DMS153 (cell line): ENCODE data around the gene KIF26A.
A peak's percentile ranks its signal among the peaks of the same experiment; 100 is the strongest.

Experiments used
- DNase-seq: peaks from one replicate; lab custom pipeline; 2025; lab: John Stamatoyannopoulos, UW

KIF26A gene

DNA sequence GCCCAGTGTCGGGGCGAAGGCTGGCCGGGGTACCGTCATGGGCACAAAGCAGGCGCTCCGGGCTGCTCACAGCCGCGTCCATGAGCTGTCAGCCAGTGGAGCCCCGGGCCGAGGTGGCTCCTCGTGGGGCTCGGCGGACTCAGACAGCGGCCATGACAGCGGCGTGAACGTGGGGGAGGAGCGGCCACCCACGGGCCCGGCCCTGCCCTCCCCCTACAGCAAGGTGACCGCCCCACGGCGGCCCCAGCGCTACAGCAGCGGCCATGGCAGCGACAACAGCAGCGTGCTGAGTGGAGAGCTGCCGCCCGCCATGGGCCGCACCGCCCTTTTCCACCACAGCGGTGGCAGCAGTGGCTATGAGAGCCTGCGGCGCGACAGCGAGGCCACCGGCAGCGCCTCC is 39.0 kb downstream of the KIF26A start:
- DNase-seq: no peak

DNA sequence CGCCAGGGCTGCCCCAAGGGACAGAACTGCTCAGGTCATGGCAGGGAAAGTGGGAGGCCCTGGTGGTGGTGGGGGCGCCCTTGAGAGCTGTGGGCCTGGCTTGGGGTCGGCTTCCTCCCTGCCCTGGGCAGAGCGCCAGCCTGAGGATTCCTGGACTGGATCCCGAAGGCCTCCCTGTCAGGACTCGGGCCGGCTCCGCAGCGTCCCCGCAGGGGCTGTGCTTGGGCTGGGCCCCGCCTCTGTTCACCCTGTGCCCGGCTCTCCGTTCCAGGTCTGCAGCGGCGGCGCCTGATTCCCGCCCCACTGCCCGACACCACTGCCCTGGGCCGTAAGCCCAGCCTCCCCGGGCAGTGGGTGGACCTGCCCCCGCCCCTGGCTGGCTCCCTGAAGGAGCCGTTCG is 39.9 kb downstream of the KIF26A start:
- DNase-seq: no peak

DNA sequence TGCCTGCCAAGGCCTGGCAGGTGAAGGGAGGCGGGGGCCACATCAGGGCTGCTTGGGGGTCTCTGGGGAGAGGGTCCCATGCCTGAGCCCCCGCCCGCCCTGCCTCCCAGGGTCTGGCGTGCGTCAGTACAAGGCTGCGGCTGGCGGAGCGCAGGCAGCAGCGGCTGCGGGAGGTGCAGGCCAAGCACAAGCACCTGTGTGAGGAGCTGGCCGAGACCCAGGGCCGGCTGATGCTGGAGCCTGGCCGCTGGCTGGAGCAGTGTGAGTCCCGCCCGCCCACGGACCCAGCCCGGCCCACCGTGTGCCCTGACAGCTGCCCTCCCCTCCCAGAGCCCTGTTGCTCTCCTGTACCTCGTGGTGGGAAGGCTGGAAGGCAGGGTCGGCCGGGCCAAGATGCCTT is 40.7 kb downstream of the KIF26A start:
- DNase-seq: no peak

DNA sequence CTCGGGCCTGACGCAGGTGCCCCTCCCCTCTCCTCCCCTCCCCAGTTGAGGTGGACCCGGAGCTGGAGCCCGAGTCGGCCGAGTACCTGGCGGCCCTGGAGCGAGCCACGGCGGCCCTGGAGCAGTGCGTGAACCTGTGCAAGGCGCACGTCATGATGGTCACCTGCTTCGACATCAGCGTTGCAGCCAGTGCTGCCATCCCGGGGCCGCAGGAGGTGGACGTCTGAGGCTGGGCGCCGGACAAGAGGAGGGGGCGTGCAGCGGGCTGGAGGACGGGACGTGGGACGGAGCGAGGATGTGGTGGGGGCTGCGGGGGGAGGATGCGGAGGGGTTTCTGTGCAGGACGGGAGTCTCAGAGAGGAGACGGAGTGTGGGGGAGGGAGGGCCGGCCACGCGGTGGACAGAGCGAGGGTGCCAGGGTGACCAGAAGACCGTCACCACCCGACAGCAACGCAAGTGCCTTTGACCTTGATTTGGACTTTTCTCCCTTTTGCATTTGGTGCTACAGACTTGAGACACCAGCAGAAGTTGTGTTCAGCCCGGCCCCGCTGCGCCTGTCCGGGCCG is 41.3 kb downstream of the KIF26A start:
- DNase-seq: no peak

DNA sequence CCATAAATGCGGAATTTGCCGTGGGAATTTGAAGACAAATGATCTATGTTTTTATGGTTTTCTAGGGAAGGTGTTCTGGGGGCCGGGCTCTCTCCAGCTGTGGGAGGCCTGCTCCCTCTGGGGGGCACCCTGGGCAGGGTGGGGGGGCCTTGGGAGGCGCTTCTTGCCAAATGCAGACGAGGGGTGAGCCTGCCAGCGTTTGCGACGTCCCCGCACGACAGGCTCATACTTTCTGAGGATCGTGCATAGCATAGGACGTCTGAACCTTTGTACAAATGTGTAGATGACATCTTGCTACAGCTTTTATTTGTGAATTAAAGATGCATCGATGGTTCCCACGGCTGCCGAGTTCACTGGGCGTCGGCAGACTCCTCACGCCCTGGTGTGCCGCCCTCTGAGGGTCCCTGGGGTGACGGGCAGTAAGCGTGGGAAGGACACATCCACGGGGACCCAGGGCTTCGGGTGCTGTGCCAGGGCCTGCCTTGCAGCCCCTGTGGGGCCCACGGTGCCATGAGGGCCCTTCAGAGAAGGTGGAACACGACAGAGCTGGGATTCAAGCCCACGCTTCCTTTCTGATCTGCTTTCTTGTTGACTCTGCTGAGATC is 42.3 kb downstream of the KIF26A start:
- DNase-seq: no peak

DNA sequence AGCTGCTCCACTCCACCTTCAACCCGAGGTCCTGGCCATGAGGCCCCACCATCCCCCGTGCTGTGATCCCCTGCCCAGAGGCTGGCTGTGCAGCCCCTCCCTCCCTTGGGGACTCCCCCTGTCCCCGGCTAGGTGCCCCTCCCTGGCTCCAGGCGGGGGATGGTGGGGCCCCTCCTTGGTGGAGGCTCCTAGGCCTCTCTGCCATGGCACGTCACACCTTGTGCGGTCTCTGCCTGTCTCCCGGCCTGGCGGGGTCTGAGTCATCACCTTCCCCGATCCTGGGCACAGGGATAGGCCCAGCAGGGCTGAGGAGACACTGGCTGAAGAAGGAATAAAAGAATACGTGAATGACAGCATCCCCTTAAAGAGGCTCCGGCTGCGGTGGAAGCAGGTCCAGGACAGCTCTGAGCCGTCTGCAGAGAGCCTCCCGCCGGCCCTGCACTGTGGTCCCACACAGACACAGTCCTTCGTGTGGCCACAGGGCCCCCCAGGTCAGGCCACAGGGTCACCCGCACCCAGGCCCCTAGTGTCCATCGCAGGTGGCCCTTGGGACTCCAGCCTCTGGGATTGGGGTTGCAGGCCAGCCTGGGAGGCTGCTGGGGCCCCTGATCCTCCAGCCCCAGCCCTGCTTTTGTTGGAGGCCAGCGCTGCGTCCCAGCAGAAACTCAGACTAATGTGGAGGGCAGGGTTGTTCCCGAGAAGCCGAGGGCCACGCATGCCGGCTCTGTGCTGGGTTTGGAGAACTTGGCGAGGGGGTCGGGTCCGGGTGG is 43.6 kb downstream of the KIF26A start:
- no peak for DNase-seq

DNA sequence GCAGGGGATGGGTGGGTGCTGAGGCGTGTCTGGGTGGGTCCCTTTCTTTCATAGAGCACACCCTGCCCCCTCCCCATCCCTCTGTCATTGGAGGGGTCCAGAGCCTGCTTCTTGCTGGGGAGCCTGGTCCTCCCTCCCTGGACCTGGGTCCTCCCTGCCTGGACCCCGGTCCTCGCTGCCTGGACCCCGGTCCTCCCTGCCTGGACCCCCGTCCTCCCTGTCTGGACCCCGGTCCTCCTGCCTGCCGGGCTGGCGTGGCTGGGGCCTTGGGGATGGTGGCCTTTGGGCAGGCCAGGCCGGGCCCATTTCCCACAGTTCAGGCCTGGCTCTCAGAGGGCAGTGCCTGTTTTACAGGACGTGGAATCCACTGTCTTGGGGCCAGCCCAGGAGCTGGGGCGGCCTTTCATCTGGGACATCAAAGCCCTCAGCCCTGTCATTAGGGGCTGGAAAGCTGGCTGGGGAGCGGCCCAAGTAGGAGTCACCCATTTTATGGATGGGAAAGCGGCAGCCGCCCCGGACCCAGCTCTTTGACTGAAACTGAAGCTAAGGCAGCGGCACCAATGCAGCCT is 44.6 kb downstream of the KIF26A start:
- no peak for DNase-seq

DNA sequence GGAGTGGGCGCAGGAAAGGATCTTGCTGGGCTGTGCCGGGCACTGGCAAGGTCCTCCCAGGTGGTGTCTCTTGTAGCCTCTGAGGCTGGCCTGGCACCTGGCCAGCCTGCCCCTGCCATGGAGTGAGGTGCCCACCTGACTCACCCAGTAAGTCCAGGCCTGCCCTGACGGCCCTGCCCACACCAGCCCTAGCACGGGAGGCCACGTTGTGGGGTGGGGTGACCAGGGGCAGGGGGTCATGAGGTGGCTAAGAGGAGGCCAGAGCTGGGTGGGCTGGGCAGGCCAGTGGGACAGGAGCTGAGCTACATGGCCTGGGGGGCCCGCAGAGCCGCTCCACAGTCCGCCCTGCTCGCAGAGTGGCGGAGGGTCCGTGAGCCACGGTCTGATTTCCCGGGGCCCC is 45.4 kb downstream of the KIF26A start:
- DNase-seq: no peak

DNA sequence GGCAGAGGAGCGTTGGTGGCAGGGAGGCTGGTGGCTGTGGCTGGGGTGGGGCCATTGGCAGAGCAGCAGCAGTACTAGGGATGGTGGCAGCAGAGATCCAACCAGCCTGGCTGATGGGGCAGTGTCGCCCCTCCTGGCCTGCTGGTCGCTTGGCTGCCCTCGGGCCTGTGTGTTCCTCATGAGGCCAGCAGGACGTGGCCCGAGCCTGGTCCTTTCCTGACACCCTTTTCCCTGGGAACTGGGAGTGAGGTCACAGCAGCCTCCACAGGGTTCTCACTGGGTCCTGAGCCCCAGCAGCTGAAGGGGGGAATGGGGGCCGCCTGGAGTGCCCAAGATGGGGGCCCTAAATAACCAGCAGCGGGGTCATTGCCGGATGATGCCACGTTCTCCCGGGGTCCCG is 46.1 kb downstream of the KIF26A start:
- DNase-seq: no peak

DNA sequence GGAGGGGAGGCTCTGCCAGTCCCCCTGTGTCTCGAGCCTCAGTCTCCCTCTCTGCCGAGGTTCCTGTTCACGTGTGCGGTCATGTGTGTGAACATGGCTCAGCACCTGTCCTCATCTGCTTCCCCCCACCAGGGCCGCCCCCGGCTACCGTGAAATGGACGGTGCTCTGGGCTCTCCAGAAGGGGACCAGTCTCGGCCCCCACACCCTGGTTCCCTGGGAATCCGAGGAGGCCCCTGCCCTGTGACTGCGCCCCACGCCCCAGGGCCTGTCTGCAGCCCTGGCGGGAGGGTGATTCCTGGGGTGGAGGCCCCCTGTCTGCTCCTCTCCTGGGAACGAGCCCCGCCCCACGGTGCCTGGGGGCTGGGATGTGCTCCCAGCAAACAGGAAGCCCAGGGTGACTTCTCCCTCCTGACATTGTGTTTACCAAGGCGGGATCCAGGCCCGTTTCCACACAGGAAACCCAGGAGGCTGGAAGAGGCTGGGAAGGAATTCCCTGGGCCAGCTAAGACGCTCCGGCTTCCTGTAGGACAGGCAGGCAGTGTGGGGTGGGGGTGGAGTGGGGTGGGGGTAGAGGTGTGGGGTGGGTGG is 46.6 kb downstream of the KIF26A start:
- peak; percentile 34 for DNase-seq

DNA sequence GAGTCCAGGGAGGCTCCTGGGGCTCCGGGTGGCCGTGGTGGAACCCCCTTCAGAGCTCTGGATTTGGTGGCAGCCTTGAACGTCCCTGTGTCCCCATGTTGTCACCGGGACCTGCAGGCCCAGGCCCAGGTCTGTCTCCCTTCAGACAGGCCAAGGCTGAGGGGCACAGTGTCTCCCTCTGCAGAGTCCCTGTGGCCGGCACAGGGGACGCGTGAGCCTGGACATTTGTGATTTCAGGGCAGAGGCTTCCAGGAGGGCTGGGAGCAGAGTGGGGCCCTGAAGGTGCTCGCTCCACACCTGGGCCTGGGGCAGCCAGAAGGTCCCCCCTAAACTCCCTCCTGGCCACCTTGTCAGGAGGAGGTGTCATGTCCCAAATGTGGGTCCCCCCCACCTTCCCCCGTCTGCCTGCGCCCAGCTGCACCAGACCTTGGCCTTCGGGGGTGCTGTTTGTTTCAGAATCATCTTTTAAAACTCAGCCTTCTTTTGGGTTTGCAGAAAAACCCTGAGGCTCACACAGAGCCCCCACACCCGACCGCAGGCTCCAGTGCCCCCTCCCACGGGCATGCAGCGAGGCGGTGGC is 47.6 kb downstream of the KIF26A start:
- DNase-seq: no peak

DNA sequence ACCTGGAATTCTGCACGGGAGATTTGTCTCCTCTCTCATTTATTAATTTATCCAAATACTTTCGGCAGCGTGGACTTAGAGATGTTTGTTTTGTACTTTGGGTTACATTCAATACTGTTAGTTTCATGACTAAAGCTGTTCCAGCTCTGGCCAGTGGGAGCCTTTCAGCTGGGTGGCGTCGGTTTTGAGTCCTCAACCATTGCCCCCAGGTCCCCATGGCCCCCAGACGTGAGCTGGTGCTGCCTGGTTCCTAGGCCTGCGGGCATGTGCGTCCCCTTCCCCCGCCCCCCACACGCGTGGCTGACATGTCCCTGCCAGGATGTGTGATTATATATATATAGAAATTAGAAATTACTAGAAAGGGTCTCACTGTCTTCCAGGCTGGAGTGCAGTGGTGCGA is 48.2 kb downstream of the KIF26A start:
- no peak for DNase-seq

DNA sequence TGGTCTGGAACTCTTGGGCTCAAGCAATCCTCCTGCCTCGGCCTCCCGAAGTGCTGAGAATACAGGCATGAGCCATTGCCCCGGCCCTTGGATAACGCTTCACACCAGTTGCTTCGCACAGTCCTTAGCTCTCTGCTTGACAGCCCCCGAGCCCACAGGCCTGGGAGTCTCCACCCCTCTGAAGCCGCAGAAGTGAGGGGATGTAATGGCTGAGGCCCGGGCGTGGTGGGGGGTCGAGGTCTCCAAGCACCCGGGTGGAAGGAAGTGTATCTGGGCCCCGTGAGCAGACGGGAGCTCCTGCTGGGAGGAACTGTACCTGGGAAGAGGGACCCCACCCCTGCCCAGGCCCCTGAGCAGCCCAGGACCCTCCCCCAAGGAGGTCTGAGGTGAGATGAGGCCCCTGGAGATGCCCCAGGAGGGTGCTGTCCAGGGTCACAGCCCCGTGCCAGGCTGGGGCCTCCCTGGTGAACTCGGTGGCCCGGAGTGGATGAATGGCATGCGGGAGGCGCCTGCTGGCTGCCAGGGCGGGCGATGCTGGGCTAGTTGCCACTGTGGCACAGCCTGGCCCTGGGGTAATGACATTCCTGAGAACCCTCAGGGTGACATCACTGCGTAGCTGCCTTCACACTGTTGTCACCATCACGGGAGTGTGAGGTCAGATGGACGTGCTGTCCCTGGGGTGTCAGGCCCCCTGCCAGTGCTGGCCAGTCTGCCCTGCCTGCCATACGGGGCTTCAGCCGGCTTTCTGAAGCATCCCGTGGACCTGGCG is 48.9 kb downstream of the KIF26A start:
- DNase-seq: no peak

DNA sequence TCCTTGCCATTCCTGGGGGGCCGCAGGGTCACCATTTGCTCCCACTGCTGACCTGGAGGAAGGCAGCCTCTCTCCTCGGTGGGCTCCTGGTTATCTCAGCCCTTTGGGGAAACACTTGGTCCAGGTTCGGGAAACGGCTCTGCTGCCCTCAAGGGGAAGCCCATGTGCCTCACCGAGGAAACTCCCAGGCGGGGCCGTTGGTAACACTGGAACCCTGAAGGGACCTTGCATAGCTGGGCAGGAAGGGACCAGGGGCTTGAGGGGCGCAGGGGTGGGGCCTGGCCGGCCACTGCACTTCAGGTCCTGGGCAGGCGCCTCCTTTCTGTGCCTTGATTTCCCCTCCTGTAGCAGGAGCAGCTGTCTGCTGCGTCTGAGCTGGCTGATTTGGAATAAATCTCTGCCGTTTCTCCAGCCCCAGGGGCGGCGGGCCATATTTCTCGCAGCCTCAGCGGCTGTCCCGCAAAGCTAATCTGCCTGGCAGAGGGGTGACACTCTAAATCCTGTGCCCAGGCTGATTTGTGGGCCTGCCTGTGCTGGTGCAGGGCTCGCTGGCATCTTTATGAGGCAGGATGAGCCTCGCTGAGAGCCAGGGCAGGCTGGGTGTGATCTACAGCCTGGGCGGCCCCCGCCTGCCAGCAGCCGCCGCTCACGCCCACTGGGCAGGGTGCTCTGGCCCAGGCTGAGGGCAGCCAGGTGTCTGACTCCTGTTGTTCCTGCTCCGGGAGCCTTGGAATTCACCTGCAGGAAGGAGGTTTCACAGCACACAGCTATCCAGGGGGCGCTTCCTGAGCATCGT is 49.7 kb downstream of the KIF26A start:
- peak; percentile 3 for DNase-seq

DNA sequence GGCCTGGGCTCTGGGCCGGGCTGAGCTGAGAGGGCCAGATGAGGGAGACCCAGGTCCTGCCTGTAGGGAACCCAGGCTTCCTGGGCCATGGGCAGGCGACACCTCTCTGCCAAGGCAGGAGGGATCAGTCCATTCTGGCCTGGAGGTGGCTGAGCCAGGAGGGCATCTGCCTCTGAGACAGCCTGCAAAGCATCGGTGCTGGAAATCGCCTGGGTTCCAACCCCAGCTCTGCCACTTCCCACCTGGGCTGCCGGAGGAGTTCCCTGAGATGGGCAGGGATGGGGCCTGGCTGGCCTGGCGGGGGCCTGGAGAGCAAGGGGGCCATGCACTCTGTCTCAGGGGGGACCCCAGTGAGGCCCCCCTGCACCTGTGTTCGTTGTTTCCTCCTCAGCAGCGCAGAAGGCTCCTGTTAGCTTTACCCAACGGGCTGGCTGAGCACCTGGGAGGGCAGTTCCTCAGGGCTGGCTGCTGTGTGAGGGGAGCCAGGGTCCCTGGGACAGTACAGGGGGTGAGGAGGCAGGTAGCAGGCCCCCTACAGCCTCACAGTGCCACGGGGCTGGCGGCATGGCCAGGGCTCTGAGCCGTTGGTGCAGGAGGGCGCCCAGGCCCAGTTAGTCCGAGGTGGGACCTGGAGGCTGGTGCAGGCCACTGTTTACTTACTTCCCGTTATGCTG is 50.5 kb downstream of the KIF26A start:
- DNase-seq: no peak

DNA sequence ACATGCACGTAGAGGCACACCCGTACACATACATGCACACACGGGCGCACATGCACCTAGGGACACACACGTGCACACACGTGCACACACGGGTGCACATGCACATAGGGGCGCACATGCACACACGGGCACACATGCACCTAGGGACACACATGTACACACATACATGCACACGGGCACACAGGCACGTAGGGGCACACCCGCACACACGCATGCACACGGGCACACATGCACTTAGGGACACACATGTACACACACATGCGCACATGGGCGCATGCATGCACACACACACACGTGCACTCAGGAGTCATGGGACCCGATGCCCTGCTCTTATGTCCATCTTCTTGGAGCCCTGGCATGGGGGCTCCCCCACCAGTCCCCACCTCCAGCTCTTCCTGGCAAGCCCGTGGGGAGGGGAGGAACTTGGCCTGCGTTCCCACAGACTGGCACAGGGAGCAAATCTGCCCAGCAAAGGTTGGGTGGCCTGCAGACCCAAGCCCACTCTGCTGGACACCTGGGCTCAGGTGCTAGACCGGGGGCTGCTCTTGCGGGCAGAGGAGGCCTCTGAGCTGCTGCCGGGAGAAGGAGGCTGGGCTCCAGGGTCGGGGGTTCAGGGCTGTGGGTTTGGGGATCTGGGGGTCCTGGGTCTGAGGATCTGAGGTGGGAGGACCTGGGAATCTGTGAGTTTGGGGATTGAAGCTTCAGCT is 51.4 kb downstream of the KIF26A start:
- DNase-seq: no peak

DNA sequence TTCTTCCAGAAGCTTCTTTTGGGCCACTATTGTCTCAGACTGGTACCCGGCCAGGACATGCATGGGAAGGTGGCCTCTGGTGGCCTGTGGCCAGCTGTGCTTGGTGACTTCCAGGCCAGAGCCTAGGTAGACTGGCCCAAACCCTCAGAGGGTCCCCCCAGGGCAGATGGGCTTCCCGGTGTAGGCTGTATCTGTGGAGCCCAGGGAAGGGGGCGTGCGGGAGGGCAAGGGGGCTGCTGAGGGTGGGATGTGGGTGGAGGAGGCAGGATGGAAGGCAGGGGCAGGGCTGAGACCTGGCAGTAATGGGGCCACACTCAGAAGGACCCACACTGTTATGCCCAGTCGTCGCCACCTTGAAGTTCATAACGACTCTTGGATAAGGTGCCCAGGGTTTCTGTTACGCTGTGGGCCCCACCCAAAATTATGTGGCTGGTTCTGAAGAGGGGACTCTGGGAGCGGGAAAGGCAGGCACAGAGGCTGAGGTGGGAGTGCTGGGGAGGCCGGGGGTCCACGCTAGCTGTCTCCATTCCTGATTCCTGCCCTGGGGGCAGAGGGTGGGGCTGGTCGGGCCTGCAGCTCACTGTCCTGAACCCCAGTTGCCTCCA is 52.1 kb downstream of the KIF26A start:
- no peak for DNase-seq

DNA sequence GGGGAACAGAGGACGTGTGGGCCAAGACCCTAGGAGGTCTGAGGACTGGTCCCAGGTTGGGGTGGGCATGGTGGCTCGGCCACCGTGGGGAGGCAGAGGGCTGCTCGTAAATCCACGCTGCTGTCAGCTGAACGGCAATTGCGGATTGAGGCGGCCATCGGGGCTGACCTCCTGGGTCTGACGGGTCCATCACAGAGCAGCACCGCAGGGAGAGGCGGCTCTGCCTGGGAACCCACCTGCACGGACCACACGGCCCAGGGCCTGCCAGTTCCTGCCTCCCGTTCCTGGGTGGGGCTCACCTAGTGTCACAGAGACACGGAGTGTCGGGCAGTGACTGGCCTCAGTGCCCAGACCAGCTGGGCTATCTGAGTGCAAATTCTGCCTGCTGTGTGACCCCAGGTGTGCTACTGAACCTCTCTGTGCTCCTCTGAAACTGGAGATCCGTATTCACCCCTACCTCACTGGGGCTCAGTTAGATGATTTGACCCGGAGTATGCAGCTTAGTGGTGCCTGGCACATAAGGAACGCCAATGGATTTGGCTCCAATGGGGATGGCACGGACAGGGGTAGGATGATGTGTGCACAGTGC is 53.1 kb downstream of the KIF26A start:
- no peak for DNase-seq
